HepG2 (cell line): ENCODE data around the gene CHRNB1. TPM values are rescaled to one million over a fixed set of nuclear protein-coding genes. Genes with fewer than 3 reads are reported as not detected.

ENCODE experiments used
- DNMT3B ChIP-seq: conservative IDR thresholded peaks from 2 replicates; pipeline ENCODE4 v1.6.1; 2016; ENCODE audit warnings: missing biosample characterization, control low read depth
- FOSL1 ChIP-seq: sonication (generic); formaldehyde crosslinking; IDR thresholded peaks from 2 replicates; pipeline ENCODE4 v1.9.0; 2021; ENCODE audit warnings: missing genetic modification reagents, borderline replicate concordance
- FOXK1 ChIP-seq: sonication (generic); formaldehyde crosslinking; IDR thresholded peaks from 2 replicates; pipeline ENCODE4 v1.4.0; 2020; ENCODE audit warnings: low read depth, missing genetic modification reagents, borderline replicate concordance
- HDAC6 ChIP-seq: fragments of 200-600 bp; sonication (generic); IDR thresholded peaks from 2 replicates; pipeline ENCODE4 v1.7.0; 2017; ENCODE audit warnings: mild to moderate bottlenecking, antibody characterized with exemption, low read length, low read depth
- HHEX ChIP-seq: IDR thresholded peaks from 2 replicates; pipeline ENCODE4 v1.6.1; 2016; ENCODE audit warnings: control low read depth
- JARID2 ChIP-seq: sonication (generic); formaldehyde crosslinking; IDR thresholded peaks from 2 replicates; pipeline ENCODE4 v1.8.1; 2023; ENCODE audit warnings: missing genetic modification reagents, inconsistent platforms; ENCODE audit not compliant: insufficient replicate concordance
- KLF6 ChIP-seq: IDR thresholded peaks from 2 replicates; pipeline ENCODE4 v1.8.0; 2016; ENCODE audit warnings: missing biosample characterization, missing genetic modification reagents
- LBX2 ChIP-seq: sonication (generic); formaldehyde crosslinking; IDR thresholded peaks from 2 replicates; pipeline ENCODE4 v1.5.0; 2020; ENCODE audit warnings: missing genetic modification reagents, mild to moderate bottlenecking, borderline replicate concordance
- PBX3 ChIP-seq: sonication (generic); formaldehyde crosslinking; IDR thresholded peaks from 2 replicates; pipeline ENCODE4 v1.8.1; 2023; ENCODE audit warnings: missing genetic modification reagents, inconsistent platforms, borderline replicate concordance
- PITX1 ChIP-seq: sonication (generic); formaldehyde crosslinking; IDR thresholded peaks from 2 replicates; pipeline ENCODE4 v1.5.1; 2020; ENCODE audit warnings: mild to moderate bottlenecking, missing genetic modification reagents
- PLRG1 ChIP-seq: fragments of 450-650 bp; conservative IDR thresholded peaks from 2 replicates; pipeline ENCODE4 v1.6.1; 2016
- RFXANK ChIP-seq: IDR thresholded peaks from 2 replicates; pipeline ENCODE4 v1.6.1; 2016
- SMAD9 ChIP-seq: sonication (generic); formaldehyde crosslinking; IDR thresholded peaks from 2 replicates; pipeline ENCODE4 v1.5.1; 2020; ENCODE audit warnings: mild to moderate bottlenecking, missing genetic modification reagents
- TGIF2 ChIP-seq: IDR thresholded peaks from 2 replicates; pipeline ENCODE4 v1.6.1; 2016; ENCODE audit warnings: control low read depth, missing compliant biosample characterization
- THAP11 ChIP-seq: IDR thresholded peaks from 2 replicates; pipeline ENCODE4 v1.6.1; 2016; ENCODE audit warnings: missing biosample characterization, missing genetic modification reagents
- TP53 ChIP-seq: sonication (generic); formaldehyde crosslinking; conservative IDR thresholded peaks from 2 replicates; pipeline ENCODE4 v1.4.0; 2020; ENCODE audit warnings: missing genetic modification reagents
- ZMYM2 ChIP-seq: sonication (generic); formaldehyde crosslinking; IDR thresholded peaks from 2 replicates; pipeline ENCODE4 v1.8.0; 2022; ENCODE audit warnings: mild to moderate bottlenecking, missing genetic modification reagents
- ZNF12 ChIP-seq: sonication (generic); formaldehyde crosslinking; IDR thresholded peaks from 2 replicates; pipeline ENCODE4 v1.5.0; 2020; ENCODE audit warnings: missing genetic modification reagents
- ZNF124 ChIP-seq: sonication (generic); formaldehyde crosslinking; IDR thresholded peaks from 2 replicates; pipeline ENCODE4 v1.4.0; 2020; ENCODE audit warnings: missing genetic modification reagents
- ZNF234 ChIP-seq: sonication (generic); formaldehyde crosslinking; conservative IDR thresholded peaks from 2 replicates; pipeline ENCODE4 v1.5.1; 2020; ENCODE audit warnings: mild to moderate bottlenecking, missing genetic modification reagents
- ZNF235 ChIP-seq: sonication (generic); formaldehyde crosslinking; IDR thresholded peaks from 2 replicates; pipeline ENCODE4 v1.8.1; 2023; ENCODE audit warnings: mild to moderate bottlenecking, missing genetic modification reagents, borderline replicate concordance
- ZNF30 ChIP-seq: sonication (generic); formaldehyde crosslinking; IDR thresholded peaks from 2 replicates; pipeline ENCODE4 v1.5.0; 2020; ENCODE audit warnings: mild to moderate bottlenecking, missing genetic modification reagents
- ZNF816 ChIP-seq: sonication (generic); formaldehyde crosslinking; IDR thresholded peaks from 2 replicates; pipeline ENCODE4 v1.8.0; 2022; ENCODE audit warnings: missing genetic modification reagents, mild to moderate bottlenecking, borderline replicate concordance
- ZSCAN20 ChIP-seq: sonication (generic); formaldehyde crosslinking; IDR thresholded peaks from 2 replicates; pipeline ENCODE4 v1.4.0; 2020; ENCODE audit warnings: missing genetic modification reagents, mild to moderate bottlenecking, borderline replicate concordance
- ZUFSP ChIP-seq: sonication (generic); formaldehyde crosslinking; IDR thresholded peaks from 2 replicates; pipeline ENCODE4 v1.9.0; 2021; ENCODE audit warnings: missing genetic modification reagents, mild to moderate bottlenecking, borderline replicate concordance
- polyA plus RNA-seq, 8 experiments: library from polyadenylated mRNA; depleted of rRNA in 3 of 8; stranded (reverse) in 7 of 8; unstranded in 1 of 8; fragments of >200 nt; fragmentation: Illumina TruSeq in 4 of 8; extraction: Trizol in 4 of 8; gene quantifications; 2 replicates each; pipeline versions ENCODE4 v1.2.1 to v1.2.3, GENCODE V29; 2011 to 2016; ENCODE audit warnings: low read depth in 4 of 8, missing spikeins in 1 of 8, mixed read lengths in 1 of 8; ENCODE audit not compliant: insufficient read depth in 1 of 8
- total RNA-seq, 5 experiments: library from RNA; depleted of rRNA; stranded (reverse); fragments of >200 nt; fragmentation: Illumina TruSeq; extraction: Trizol; gene quantifications; 2 replicates each; pipeline ENCODE4 v1.2.3, GENCODE V29; 2016; ENCODE audit warnings: low read depth in 1 of 5
- TF ChIP-seq, protein P1 (sequence below): sonication (generic); formaldehyde crosslinking; IDR thresholded peaks from 2 replicates; pipeline ENCODE4 v1.4.0; 2020; ENCODE audit warnings: mild to moderate bottlenecking, missing genetic modification reagents

The CHRNB1 gene
- total and polyA plus RNA-seq, 2 of the 13 experiments (the other 11 are each of a cell fraction or from before 2014, with no cell fraction given) = 5.4 to 33.7 TPM

- TF ChIP-seq ZUFSP (CRISPR knock-in tag) (no peak), PLRG1 (no peak), TGIF2 (CRISPR knock-in tag) (no peak), ZNF235 (CRISPR knock-in tag) (peak; percentile 73; the same call in 1 of the 2 replicates), ZNF234 (CRISPR knock-in tag) (no peak), ZNF12 (no peak), PITX1 (CRISPR knock-in tag) (no peak), ZSCAN20 (CRISPR knock-in tag) (no peak), ZNF816 (CRISPR knock-in tag) (no peak), HHEX (no peak), ZMYM2 (CRISPR knock-in tag) (no peak), LBX2 (CRISPR knock-in tag) (no peak), ZNF30 (no peak), DNMT3B (CRISPR knock-in tag) (no peak), THAP11 (CRISPR knock-in tag) (peak; percentile 24), JARID2 (no peak), FOSL1 (CRISPR knock-in tag) (no peak), RFXANK (CRISPR knock-in tag) (no peak), SMAD9 (no peak), TP53 (no peak), ZNF124 (CRISPR knock-in tag) (no peak), HDAC6 (no peak), FOXK1 (CRISPR knock-in tag) (no peak), KLF6 (CRISPR knock-in tag) (peak; percentile 52), PBX3 (CRISPR knock-in tag) (no peak)
- TF ChIP-seq, protein P1, sequence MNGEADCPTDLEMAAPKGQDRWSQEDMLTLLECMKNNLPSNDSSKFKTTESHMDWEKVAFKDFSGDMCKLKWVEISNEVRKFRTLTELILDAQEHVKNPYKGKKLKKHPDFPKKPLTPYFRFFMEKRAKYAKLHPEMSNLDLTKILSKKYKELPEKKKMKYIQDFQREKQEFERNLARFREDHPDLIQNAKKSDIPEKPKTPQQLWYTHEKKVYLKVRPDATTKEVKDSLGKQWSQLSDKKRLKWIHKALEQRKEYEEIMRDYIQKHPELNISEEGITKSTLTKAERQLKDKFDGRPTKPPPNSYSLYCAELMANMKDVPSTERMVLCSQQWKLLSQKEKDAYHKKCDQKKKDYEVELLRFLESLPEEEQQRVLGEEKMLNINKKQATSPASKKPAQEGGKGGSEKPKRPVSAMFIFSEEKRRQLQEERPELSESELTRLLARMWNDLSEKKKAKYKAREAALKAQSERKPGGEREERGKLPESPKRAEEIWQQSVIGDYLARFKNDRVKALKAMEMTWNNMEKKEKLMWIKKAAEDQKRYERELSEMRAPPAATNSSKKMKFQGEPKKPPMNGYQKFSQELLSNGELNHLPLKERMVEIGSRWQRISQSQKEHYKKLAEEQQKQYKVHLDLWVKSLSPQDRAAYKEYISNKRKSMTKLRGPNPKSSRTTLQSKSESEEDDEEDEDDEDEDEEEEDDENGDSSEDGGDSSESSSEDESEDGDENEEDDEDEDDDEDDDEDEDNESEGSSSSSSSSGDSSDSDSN = peak; percentile 72
Measured at GRCh38 chr17:7479213-7480088, 34.6 kb downstream of the CHRNB1 start, which contains the start of gene ZBTB4 (continued).
